GM23248 (cell line): ENCODE measurements around the gene MICU1.

Experiments
- EZH2 ChIP-seq: fragments of 200-600 bp; sonication (generic); IDR thresholded peaks from 2 replicates; pipeline ENCODE4 v1.6.1; 2018; ENCODE audit warnings: antibody characterized with exemption, mild to moderate bottlenecking; ENCODE audit not compliant: insufficient read depth, poor library complexity, severe bottlenecking
- EZH2phosphoT487 ChIP-seq: fragments of 200-600 bp; sonication (generic); IDR thresholded peaks from 2 replicates; pipeline ENCODE4 v1.6.1; 2018; ENCODE audit warnings: antibody characterized with exemption, moderate library complexity, mild to moderate bottlenecking, low read depth; ENCODE audit not compliant: insufficient read depth

- TF ChIP-seq EZH2 (no peak), EZH2phosphoT487 (no peak)
Measured at GRCh38 chr10:72364239-72364777, 261.6 kb downstream of the MICU1 start.
